GM18868 (cell line): ENCODE measurements around the gene NAT10.
"Not testable (repeated sequence)": the region's sequence is repeated elsewhere in the genome, so short reads cannot be mapped to it uniquely, and the experiment has no call there.

Experiments used
- ATAC-seq: cut with Tn5 transposase; IDR thresholded peaks from one replicate; pipeline ENCODE4 v1.9.1; 2021; ENCODE audit warnings: mild to moderate bottlenecking, moderate library complexity; ENCODE audit not compliant: unreplicated experiment

The NAT10 gene

DNA sequence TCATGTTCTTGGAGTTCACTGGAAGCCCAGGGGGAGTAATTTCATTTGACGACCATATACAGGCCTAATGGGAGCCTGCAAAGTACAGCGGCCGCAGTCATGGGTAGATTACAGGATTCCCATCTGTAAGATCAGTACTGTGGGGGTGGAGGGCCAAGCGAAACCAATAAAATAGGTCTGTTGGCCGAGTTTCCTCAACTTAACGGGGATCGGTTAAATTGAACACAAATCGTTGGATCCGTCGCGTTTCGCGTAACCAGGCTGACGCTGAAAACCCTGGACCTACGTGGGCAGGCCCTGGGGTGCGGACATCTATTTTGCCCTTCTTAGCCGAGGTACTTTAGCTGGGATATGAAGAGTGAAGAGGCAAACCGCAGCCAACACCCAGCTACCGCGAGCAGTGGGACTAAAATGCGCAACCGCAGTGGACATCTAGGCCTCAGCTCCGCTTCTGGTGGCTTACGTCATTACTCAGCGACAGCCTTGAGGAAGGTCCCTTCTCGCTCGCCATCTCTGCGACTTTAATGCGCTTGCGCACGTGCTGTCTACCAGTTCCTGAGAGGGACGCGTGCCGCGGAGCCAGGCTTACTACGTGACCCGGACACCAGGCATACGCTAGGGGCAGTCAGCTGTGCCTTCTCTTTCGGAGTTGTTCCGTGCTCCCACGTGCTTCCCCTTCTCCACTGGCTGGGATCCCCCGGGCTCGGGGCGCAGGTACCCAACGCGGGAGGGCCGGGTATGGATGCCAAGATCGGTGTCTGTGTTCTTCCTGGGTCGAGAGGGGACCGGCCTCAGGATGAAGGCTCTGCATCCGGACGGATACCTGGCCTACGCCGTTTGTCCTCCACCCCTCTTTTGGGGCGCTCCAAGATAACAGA, at the start of gene NAT10:
Gene NAT10, plus strand, starts transcription at position 551 of the 878 bp plus-strand sequence. CDS start 2,597 bp downstream, outside the sequence.
- ATAC-seq, result peak; percentile 86

DNA sequence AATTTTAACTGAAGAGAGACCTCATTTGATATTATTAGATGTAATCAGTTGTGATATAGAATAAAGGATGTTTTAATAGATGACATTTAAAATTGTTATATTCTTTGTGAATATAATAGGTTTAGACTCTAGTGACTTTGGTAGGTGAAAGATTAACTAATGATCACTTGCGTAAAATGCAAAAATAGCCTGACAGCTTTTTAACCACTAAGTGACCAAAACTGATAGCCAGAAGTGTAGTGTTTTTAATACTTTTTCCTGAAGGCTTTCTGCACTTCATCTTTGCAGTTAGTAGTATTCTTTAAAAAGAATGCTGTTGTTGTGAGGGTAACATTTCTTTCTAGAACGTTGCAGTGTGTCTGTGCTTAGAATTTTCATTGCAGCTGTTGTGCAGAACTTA, 48.8 kb upstream of the NAT10 start:
- no peak for ATAC-seq

DNA sequence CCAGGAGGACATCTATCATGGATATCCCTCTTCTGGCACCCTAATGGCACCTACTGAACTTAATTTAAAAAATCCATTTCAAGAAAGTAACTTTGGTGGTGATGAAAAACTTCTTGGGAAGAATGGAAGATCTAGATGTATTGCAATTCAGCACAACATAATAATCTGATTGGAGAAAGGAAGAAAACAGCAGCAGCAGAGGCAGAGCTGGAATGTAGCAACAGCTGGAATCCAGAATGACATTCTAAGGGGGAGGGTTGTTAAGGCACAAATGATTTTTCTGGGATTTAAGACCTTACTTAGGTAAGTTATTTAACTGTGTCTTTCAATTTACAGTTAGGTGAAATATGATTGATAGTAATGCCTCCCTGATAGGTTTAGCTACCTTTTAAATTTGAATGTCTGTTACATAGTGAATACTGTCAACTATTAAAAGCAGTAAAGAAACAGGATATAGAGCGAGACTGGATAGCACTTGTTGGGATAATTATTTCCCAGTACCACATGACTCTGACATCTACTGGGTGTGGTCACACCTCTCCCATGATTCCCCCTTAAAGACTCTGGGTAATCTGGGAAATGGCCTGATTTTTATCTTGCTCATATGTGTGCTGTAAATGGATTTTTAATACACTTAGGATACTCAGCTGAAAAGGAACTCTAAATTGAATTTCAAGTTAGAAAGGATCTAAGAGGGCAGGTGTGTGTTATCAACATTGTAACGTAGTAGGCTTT, 42.2 kb upstream of the NAT10 start:
- ATAC-seq, result no peak

DNA sequence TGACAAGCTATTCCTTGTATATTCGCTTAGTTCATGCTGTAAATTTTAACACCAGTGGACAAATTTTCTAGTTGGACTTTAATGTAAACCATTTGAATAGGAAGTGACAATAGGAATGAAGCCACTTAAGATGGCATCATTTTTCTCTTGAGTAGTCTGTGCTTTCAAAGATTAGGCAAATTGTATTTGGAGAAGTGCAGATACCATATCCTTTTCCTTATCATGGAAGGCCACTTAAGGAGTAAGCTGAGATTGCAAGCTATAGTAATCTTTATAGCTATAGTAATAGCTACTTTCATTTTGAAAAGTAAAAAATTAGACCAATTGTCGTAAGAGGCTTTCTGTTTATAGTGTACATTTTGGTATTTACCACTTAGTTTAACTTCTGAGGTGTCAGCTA, 41.1 kb upstream of the NAT10 start:
- ATAC-seq, result no peak

DNA sequence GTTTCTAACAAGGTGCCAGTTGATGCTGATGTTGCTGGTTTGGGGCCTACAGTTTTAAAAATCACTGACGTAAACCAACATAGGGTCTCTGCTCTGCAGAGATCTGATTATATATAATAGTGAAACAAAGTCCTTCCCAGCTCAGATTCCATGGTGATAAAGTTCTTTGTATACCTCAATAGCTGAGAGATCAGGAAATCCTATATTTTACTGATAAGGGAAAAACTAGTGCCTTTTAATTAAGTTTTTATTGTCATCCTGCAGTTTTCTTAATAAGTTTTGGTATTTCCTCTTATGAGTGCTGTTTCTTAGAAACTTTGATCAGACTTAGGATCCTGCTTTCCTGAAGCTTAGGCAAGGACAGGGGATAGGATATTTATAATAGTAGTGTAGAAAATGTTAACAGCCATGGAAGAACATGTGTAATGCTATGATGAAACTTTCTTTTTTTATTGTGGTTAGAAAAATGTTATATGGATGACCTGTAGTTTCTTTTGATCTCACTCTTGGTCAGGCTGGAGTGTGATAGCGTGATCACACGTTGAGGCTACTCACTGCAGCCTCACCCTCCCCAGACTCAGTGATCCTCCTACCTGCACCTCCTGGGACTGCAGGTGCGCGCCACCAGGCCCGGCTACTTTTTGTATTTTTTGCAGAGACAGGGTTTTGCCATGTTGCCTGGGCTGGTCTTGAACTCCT, 39.8 kb upstream of the NAT10 start:
- no peak for ATAC-seq

DNA sequence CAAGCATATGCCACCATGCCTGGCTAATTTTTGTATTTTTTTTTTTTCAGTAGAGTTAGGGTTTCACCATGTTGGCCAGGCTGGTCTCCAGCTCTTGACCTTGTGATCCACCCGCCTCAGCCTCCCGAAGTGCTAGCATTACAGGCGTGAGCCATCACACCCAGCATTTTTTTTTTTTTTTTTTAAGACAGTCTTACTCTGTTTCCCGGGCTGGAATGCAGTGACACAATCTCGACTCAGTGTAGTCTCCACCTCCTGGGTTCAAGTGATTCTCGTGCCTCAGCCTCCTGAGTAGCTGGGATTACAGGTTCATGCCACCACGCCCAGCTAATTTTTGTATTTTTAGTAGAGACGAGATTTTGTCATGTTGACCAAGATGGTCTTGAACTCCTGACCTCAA, 38.7 kb upstream of the NAT10 start:
- not testable (repeated sequence) for ATAC-seq

DNA sequence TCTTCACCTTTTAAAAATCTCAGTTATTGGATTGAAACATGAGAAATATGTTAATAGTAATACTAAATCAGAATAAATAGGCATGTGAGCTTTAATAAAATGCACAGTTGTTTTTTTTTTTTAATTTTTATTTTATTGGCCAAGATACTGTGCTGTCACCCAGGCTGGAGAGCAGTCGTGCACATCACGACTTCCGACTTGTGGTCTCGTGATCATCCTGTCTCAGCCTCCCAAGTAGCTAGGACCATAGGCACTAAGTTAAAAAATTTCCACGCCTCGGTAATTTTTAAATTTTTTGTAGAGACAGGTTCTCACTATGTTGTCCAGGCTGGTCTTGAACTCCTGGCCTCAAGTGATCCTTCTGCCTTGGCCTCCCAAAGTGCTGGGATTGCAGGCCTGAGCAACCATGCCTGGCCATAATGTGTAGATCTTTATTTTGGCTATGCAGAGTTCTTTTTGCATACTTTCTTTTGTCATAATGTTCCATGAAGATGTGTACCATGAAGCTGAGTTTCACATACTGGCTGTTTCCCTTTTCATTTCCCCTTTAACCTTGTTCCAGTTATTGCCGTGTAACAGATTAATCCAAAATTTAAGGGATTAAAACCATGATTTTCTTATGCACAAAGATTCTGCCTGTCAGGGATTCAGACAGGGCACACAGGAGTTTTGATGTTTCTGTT, 37.9 kb upstream of the NAT10 start:
- peak; percentile 57 for ATAC-seq

DNA sequence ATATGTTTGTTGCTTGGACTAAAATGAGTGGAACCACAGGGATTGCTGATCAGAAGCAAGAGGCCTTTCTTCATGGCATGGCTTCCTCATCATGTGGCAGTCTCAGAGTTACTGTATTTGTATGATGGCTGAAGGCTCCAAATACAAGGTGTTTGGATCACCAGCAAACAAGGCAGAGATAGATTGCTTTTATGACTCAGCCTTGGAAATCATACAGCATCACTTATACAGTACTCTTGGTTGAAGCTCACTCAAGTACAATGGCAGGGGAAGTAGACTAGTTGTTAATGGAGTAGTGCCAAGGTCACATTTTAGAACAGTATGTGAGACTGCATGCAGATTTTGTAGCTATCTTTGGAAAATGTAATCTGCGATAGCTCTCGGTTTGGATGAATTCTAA, 37.3 kb upstream of the NAT10 start:
- peak; percentile 50 for ATAC-seq

DNA sequence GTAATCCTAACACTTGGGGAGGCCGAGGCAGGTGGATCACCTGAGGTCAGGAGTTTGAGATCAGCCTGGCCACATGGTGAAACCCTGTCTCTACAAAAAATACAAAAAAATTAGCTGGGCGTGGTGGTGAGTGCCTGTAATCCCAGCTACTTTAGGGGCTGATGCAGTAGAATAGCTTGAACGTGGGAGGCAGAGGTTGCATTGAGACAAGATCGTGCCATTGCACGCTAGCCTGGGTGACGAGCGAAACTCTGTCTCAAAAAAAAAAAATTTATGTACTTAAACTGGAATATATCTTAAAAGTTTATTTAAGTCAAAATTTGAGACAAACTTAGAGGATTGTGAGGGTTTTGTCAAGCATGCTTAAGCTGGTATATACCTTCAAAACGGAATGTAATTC, 34.1 kb upstream of the NAT10 start:
- ATAC-seq, result not testable (repeated sequence)

DNA sequence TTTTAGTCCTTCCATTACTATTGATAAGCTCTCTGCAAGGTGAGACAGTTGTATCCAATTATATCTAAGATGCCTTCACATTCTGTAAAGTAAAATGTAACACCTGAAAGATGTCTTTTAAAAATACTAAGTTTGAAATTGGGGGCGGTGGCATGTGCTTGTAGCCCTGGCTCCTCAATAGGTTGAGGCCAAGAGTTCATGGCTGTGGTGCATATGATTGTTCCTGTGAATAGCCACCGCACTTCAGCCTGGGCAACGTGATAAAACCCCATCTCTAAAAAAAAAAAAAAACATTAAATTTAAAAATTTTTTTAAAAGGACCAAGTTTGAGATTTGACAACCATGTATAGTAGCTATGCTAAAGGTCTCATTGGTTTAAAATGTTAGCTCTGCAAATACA, 33.4 kb upstream of the NAT10 start:
- no peak for ATAC-seq

DNA sequence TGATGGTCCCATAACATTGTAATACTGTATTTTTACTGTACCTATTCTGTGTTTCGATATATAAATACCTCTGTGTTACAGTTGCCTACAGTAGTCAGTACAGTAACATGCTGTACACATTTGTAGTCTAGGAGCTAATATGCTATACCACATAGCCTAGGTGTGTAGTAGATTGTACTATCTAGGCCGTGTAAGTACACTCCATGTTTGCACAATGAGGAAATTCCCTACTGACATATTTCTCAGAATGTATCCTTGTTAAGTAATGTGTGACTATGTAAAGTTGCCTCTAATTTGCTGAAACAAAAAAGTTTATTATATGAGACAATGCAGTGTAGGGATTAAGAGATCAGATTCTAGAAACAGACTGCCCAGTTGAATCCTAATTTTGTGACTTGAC, 32.6 kb upstream of the NAT10 start:
- ATAC-seq, result no peak

DNA sequence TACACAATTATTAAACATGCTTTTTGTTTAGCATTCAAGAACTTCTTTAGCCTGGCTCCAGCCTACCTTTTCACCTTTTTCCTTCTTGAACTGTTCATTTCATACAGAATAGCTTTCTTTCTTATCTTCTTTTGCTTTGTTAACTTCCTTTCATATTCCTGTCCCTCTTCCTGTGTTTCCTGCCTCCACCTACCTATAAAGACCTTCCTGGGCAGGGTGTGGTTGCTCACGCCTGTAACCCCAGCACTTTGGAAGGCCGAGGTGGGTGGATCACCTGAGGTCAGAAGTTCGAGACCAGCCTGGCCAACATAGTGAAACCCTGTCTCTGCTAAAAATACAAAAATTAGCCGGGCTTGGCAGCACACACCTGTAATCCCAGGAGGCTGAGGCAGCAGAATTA, 31.0 kb upstream of the NAT10 start:
- no peak for ATAC-seq

DNA sequence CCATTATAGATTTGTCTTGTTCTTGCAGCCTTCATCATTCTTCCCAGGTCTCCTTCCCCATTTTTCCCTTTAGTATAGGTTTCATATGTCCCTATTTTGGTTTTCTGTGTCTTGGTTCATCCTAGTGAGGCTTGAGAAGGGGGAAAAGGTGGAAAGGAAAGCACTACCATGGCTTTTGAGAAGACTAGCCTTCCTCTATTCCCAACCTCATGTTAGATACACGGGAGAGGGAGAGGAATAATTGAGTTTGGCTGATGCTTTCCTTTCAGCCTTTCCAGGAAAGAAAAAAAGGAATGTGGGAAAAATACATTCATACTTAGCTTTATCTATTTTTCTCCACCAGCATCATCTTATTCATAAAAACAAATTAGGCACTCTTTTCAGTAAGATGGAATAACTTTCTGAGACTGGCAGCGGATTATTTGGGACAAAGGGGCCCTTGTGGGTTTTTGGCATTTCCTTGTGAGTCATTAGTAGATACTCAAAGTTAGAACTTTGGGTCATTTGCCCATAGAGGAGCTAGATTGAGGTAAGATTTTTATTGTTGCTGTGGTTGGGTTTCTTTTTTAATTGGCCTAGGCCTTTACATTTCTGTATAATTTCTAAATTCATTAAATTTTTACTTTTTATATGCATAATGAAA, 30.1 kb upstream of the NAT10 start:
- no peak for ATAC-seq

DNA sequence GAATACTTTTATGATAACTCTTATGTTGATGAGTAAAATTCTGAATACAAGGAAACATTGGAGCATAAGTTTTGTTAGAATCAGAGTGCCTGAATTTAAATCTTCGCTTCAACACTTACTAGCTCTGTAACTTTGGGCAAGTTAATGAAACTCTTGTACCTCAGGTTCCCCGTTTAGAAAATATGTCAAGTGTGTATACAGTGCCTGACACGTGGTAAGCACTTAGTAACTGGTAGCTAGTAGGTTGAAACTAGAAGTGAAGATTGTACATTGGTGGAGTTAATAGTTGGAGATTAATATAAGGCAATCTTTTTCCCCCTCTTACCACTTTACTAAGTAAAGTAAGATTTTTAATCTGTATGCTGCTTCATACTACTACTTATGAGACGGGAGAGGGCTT, 24.8 kb upstream of the NAT10 start:
- no peak for ATAC-seq

DNA sequence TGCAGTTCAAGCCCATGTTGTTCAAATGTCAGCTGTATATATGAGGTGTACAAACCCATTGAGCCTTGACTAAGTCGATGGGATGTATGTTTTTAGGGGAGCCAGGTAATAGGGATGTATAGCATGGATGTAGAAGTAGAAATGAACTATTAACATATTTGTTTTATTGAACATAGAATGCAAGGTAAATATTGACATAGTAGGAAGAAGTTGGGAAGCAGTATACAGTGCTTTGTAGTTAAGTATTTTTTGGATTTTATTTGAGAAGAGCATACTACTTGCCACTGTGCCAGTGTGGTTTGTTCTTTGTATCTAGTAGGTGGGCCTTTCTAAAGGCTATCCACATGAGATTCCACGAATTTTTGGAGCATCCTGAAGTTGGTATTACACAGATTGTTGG, 20.8 kb upstream of the NAT10 start:
- no peak for ATAC-seq

DNA sequence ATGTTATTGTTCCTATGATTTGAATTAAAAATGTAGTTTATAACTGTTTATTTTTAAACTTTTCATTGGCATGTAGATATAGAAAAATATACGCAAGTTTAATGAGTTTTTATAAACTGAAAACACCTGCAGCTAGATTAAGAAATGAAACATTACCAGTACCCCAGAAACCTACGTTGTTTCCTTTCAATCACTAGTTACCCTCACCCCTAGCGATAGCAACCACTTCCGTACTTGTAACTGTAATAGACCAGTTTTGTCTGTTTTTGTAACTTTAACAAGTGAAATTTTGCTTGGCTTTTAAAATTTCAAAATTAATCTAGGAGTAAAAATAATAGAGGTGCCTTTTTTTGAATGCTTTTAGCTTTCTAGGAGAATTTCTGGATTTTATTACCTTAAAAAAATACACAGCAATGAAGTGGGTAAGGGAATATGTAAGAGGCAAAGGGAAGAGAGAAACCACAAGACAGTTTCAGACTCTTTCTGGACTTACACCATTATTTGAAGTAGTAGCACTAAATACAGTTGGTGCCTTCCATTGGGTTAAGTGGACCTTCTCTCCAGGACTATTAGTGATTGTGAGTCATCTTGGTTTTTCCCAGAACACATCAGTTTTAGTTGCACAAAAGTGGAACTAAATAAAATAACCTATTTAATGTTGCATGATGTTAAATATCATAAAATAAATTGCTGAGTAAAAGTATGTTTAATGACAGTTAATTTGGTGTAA, 18.7 kb upstream of the NAT10 start:
- no peak for ATAC-seq

DNA sequence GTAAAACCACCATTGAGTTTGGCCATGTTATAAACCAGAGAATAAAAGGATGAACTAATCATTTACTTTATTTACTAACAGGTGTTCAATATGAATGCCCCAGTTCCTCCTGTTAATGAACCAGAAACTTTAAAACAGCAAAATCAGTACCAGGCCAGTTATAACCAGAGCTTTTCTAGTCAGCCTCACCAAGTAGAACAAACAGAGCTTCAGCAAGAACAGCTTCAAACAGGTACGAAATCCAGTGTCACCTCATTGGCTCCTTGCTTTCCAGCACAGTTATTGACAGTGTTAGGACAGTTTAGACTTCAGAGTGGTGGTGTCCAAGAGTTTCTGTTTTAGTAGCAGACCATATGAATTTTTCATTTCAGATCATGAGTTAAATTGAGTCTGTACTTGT, 13.6 kb upstream of the NAT10 start:
- ATAC-seq, result no peak

DNA sequence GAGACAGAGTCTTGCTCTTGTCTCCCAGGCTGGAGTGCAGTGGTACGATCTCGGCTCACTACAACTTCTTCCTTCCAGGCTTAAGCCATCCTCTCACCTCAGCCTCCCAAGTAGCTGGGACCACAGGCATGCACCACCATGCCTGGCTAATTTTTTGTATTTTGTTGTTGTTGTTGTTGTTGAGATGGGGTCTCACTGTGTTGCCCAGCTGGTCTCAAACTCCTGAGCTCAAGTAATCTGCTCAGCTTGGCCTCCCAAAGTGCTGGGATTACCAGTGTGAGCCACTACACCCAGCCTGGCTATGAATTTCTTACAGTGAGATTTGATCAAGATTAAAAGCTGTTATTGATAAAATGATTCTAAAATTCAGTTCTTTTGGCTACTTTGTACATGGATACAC, 10.5 kb upstream of the NAT10 start:
- ATAC-seq, result not testable (repeated sequence)

DNA sequence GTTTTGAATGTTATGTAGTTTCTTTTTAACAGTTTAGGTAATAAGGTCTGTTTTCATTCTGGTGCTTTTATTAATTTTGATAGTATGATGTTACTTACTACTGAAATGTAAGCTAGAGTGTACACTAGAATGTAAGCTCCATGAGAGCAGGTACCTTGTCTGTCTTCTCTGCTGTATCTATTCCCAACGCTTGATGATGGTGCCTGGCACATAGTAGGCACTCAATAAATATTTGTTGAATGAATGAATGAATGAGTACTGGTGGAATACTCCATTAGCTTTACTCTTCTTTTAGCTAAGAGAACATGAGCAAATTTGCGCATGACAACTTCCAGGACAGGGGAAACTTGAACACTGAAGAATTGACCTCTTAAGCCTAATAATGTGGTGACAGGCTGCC, 6.6 kb upstream of the NAT10 start:
- ATAC-seq, result no peak

DNA sequence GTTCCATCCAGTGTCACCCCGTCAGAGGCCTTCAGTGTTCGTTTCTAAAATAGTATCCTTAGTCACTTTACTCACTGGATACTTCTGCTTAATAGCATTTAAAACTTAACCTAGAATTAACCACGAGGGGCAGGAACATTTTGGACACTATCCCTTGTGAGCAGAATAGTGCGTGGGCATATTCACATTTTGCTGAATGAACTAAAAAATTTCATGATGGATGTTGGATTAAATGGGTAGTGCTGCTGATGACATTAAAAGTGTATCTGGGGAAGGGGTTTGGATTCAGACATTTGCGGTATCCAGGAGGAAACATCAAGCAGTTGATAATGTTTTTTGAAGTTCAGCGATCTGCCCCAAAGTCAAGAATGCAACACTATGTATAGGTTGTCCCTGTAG, 750 bp upstream of the NAT10 start:
- no peak for ATAC-seq
